Measurements from ENCODE around the gene TSEN34.
A peak's percentile ranks its signal among the peaks of the same experiment; 100 is the strongest.
"Not testable (repeated sequence)": the region's sequence is repeated elsewhere in the genome, so short reads cannot be mapped to it uniquely, and the experiment has no call there.

Gene TSEN34

GRCh38 chr19:54218259-54218658 lies 27.2 kb downstream of the TSEN34 start:
- no peak for TF ChIP-seq POLR2A (IDR thresholded peaks at IDR 0.05; ENCODE audit: low read depth, low read length)
- DNase-seq (ENCODE audit: insufficient read length, low spot score) (no peak), FAIRE-seq (no peak)

GRCh38 chr19:54218960-54219661 lies 28.0 kb downstream of the TSEN34 start:
- DNase-seq (ENCODE audit: insufficient read length, low spot score) (no peak), FAIRE-seq (no peak)
- TF ChIP-seq POLR2A (IDR thresholded peaks at IDR 0.05; ENCODE audit: low read depth, low read length), result no peak

- DNase-seq (ENCODE audit: insufficient read length, low spot score), result not testable (repeated sequence)
These were observed 28.6 kb downstream of the TSEN34 start for GRCh38 chr19:54219702-54220101.

GRCh38 chr19:54221947-54222346 lies 30.8 kb downstream of the TSEN34 start:
- not testable (repeated sequence) for DNase-seq (ENCODE audit: insufficient read length, low spot score); FAIRE-seq

More at GRCh38 chr19:54219702-54220101, 28.6 kb downstream of the TSEN34 start:
- not testable (repeated sequence) for FAIRE-seq

- DNase-seq (ENCODE audit: insufficient read length, low spot score); FAIRE-seq: not testable (repeated sequence)
These were observed 31.6 kb downstream of the TSEN34 start, which contains the start of gene LILRB3 for GRCh38 chr19:54222474-54223276. LILRB3 (minus strand) TSS chr19:54223007; CDS start chr19:54222976, 31 bp downstream.

- not testable (repeated sequence) for DNase-seq (ENCODE audit: insufficient read length, low spot score); FAIRE-seq
These were observed 32.3 kb downstream of the TSEN34 start for GRCh38 chr19:54223277-54223936.

- not testable (repeated sequence) for FAIRE-seq; DNase-seq (ENCODE audit: insufficient read length, low spot score)
These were observed 32.8 kb downstream of the TSEN34 start for GRCh38 chr19:54223937-54224281.

GRCh38 chr19:54224619-54225018 lies 33.5 kb downstream of the TSEN34 start:
- not testable (repeated sequence) for DNase-seq (ENCODE audit: insufficient read length, low spot score); FAIRE-seq

- no peak for FAIRE-seq
- TF ChIP-seq POLR2A (IDR thresholded peaks at IDR 0.05; ENCODE audit: low read depth, low read length), result no peak
These were observed 38.0 kb downstream of the TSEN34 start for GRCh38 chr19:54229146-54229545.

GRCh38 chr19:54230031-54230430 lies 38.9 kb downstream of the TSEN34 start:
- no peak for TF ChIP-seq POLR2A (IDR thresholded peaks at IDR 0.05; ENCODE audit: low read depth, low read length)
- FAIRE-seq (no peak), DNase-seq (ENCODE audit: insufficient read length, low spot score) (no peak)

More at GRCh38 chr19:54229146-54229545, 38.0 kb downstream of the TSEN34 start:
- no peak for DNase-seq (ENCODE audit: insufficient read length, low spot score)

GRCh38 chr19:54231077-54231931 lies 40.2 kb downstream of the TSEN34 start:
- TF ChIP-seq POLR2A (IDR thresholded peaks at IDR 0.05; ENCODE audit: low read depth, low read length), result no peak
- DNase-seq (ENCODE audit: insufficient read length, low spot score) (peak; percentile 100), FAIRE-seq (no peak)

GRCh38 chr19:54233941-54234340 lies 42.8 kb downstream of the TSEN34 start:
- no peak for DNase-seq (ENCODE audit: insufficient read length, low spot score)
- no peak for FAIRE-seq
- no peak for TF ChIP-seq POLR2A (IDR thresholded peaks at IDR 0.05; ENCODE audit: low read depth, low read length)

GRCh38 chr19:54239491-54240371 lies 48.6 kb downstream of the TSEN34 start:
- not testable (repeated sequence) for FAIRE-seq; DNase-seq (ENCODE audit: insufficient read length, low spot score)

- DNase-seq (ENCODE audit: insufficient read length, low spot score), result not testable (repeated sequence)
These were observed 49.5 kb downstream of the TSEN34 start for GRCh38 chr19:54240372-54241336.

GRCh38 chr19:54242234-54242633 lies 51.1 kb downstream of the TSEN34 start:
- DNase-seq (ENCODE audit: insufficient read length, low spot score), result not testable (repeated sequence)

More at GRCh38 chr19:54240372-54241336, 49.5 kb downstream of the TSEN34 start:
- not testable (repeated sequence) for FAIRE-seq

GRCh38 chr19:54242646-54243045 lies 51.5 kb downstream of the TSEN34 start, which contains the start of gene LILRA6:
LILRA6 (minus strand) TSS chr19:54242790.
- FAIRE-seq; DNase-seq (ENCODE audit: insufficient read length, low spot score): not testable (repeated sequence)

More at GRCh38 chr19:54242234-54242633, 51.1 kb downstream of the TSEN34 start:
- not testable (repeated sequence) for FAIRE-seq

GRCh38 chr19:54243809-54244208 lies 52.7 kb downstream of the TSEN34 start:
- not testable (repeated sequence) for DNase-seq (ENCODE audit: insufficient read length, low spot score); FAIRE-seq

All from H54 (cell line).